Ovary (tissue), 9 donors: Measurements from ENCODE around the gene SIRPA. TPM values are rescaled to one million over a fixed set of nuclear protein-coding genes. Genes with fewer than 3 reads are reported as not detected.
"Not testable (repeated sequence)": the region's sequence is repeated elsewhere in the genome, so short reads cannot be mapped to it uniquely, and the experiment has no call there.

Experiments
- DNase-seq, 5 donors: peaks; one replicate each; pipeline ENCODE4 v3.0.0-alpha.2; 2019 to 2020
- H3K27ac ChIP-seq, 2 donors: fragments of 200-600 bp; one replicate each; pipeline versions ENCODE4 v1.5.1 to v1.8.0; 2019 to 2022
- H3K27me3 ChIP-seq: fragments of 200-600 bp; one replicate; pipeline ENCODE4 v1.8.0; 2022
- H3K36me3 ChIP-seq: fragments of 200-600 bp; sonication (generic); one replicate; pipeline ENCODE4 v1.5.1; 2019
- H3K4me1 ChIP-seq: one replicate; pipeline ENCODE4 v1.8.1; 2013; ENCODE audit warnings: mild to moderate bottlenecking, moderate library complexity; ENCODE audit not compliant: insufficient read depth
- H3K4me3 ChIP-seq: fragments of 200-600 bp; sonication (generic); one replicate; pipeline ENCODE4 v1.5.1; 2017
- H3K9me3 ChIP-seq, 2 donors: fragments of 200-600 bp in 1 of 2; sonication (generic) in 1 of 2; one replicate each; pipeline versions ENCODE4 v1.5.1 to v1.8.1; 2013 to 2019; ENCODE audit warnings: mild to moderate bottlenecking in 1 of 2, moderate library complexity in 1 of 2
- CTCF ChIP-seq, 3 donors: fragments of 450-650 bp in 2 of 3; fragments of 200-600 bp in 1 of 3; IDR thresholded peaks; one replicate each; pipeline versions ENCODE4 v1.5.1 to v1.8.0; 2016 to 2022; ENCODE audit warnings: antibody characterized with exemption in 3 of 3, mild to moderate bottlenecking in 1 of 3
- EP300 ChIP-seq: sonication (generic); formaldehyde crosslinking; IDR thresholded peaks from one replicate; pipeline ENCODE4 v1.6.1; 2017; ENCODE audit warnings: antibody characterized with exemption
- POLR2A ChIP-seq: fragments of 450-650 bp; IDR thresholded peaks from one replicate; pipeline ENCODE4 v1.6.1; 2017; ENCODE audit warnings: antibody characterized with exemption, mild to moderate bottlenecking, moderate library complexity
- WGBS, 3 donors: extraction: QIAGEN DNeasy Blood & Tissue Kit in 1 of 3; methylation state at CpG; one replicate each; pipeline versions ENCODE4 v1.1.5 to v1.1.7; 2013 to 2017; 5-methylcytosine and 5-hydroxymethylcytosine counted together
- intact Hi-C, 4 donors: fragments of 100-400 bp; cut with DNase I; formaldehyde crosslinking; loops; one replicate each; pipeline versions ENCODE4 v1.11.0 to v1.15.1; 2022 to 2023
- polyA plus RNA-seq, 2 donors: library from polyadenylated mRNA; stranded (reverse); fragments of 200-250 nt in 1 of 2; fragments of 350-450 nt in 1 of 2; fragmentation: Illumina TruSeq in 1 of 2; extraction: RNeasy Lipid Tissue Mini Kit (QIAGEN cat#74804) in 1 of 2; gene quantifications; one replicate each; pipeline ENCODE4 v1.2.3, GENCODE V29; 2013 to 2014
- total RNA-seq, 7 donors: library from RNA; depleted of rRNA in 2 of 7; stranded (reverse); fragments of >200 nt in 2 of 7; fragmentation: NEBNext Ultra II Directional in 3 of 7; extraction: Animal tissue kit (Norgen Biotek cat#: 25700) in 3 of 7; gene quantifications; one replicate each; pipeline versions ENCODE4 v1.1.0 to v1.2.4, GENCODE V29; 2016 to 2023
- donor health status: DM: no; HTN: no; CAD: no; lungs with moderate emphysema.
- donor health status: DM: no; HTN: no; CAD: no.
- donor health status: Bipolar disorder and iron deficiency.
- donor health status: DM: yes; HTN: yes; CAD: no.
- donor health status: DM: no; HTN: no; CAD: no.
- donor health status: DM: yes; HTN: yes; CAD: no.

The SIRPA gene
- total and polyA plus RNA-seq, 9 donors: 15.7 to 45.6 (median 28.3) TPM

GRCh38 chr20:1908191-1908590, 13.0 kb downstream of the SIRPA start:
- Histone ChIP-seq H3K4me1 (no peaks in the 10 kb centered on the region), H3K27me3 (no peaks in the 10 kb centered on the region), H3K27ac (no peak overlapping the region), H3K9me3 (no peaks in the 10 kb centered on the region), H3K36me3 (no peaks in the 10 kb centered on the region), H3K4me3 (no peak overlapping the region)
- no peak for TF ChIP-seq CTCF (IDR thresholded peaks at IDR 0.05)
- no peak for TF ChIP-seq POLR2A
- no peak for TF ChIP-seq EP300
- DNase-seq: no peak
- WGBS, 3 donors: 77 to 89% (median 81%) methylated on average over 9 of the region's 9 CpGs
- intact Hi-C loops: no loop called here

GRCh38 chr20:1909097-1909496, 13.9 kb downstream of the SIRPA start:
- 87 to 92% (median 92%) methylated on average over 4 of the region's 4 CpGs for WGBS, 3 donors
- intact Hi-C loops: no loop called here
- Histone ChIP-seq H3K27ac (no peak overlapping the region), H3K36me3 (no peaks in the 10 kb centered on the region), H3K4me3 (no peak overlapping the region), H3K9me3 (no peaks in the 10 kb centered on the region), H3K4me1 (no peaks in the 10 kb centered on the region), H3K27me3 (no peaks in the 10 kb centered on the region)
- DNase-seq: no peak
- TF ChIP-seq EP300 (no peak), POLR2A (no peak), CTCF (IDR thresholded peaks at IDR 0.05) (no peak)

GRCh38 chr20:1911536-1911935, 16.3 kb downstream of the SIRPA start:
- TF ChIP-seq EP300 (no peak), CTCF (IDR thresholded peaks at IDR 0.05) (no peak), POLR2A (no peak)
- DNase-seq: no peak
- no peak overlapping the region for H3K27ac ChIP-seq
- H3K4me1 ChIP-seq: no peaks in the 10 kb centered on the region
- no peak overlapping the region for H3K4me3 ChIP-seq
- H3K36me3 ChIP-seq: no peaks in the 10 kb centered on the region
- 79 to 91% (median 81%) methylated on average over 10 of the region's 10 CpGs for WGBS, 3 donors
- H3K27me3 ChIP-seq: no peaks in the 10 kb centered on the region
- intact Hi-C loops: no loop called here
- H3K9me3 ChIP-seq: no peaks in the 10 kb centered on the region

GRCh38 chr20:1912053-1912452, 16.8 kb downstream of the SIRPA start:
- H3K9me3 ChIP-seq: no peaks in the 10 kb centered on the region
- intact Hi-C loops: no loop called here
- DNase-seq: no peak
- no peaks in the 10 kb centered on the region for H3K27me3 ChIP-seq
- TF ChIP-seq POLR2A: no peak
- TF ChIP-seq CTCF (IDR thresholded peaks at IDR 0.05): no peak
- TF ChIP-seq EP300: no peak
- H3K4me3 ChIP-seq: no peak overlapping the region
- no peak overlapping the region for H3K27ac ChIP-seq
- H3K36me3 ChIP-seq: no peaks in the 10 kb centered on the region
- H3K4me1 ChIP-seq: no peaks in the 10 kb centered on the region
- WGBS, 3 donors: 75 to 86% (median 83%) methylated on average over 12 of the region's 12 CpGs

GRCh38 chr20:1912646-1913045, 17.4 kb downstream of the SIRPA start:
- Histone ChIP-seq H3K4me1 (no peaks in the 10 kb centered on the region), H3K36me3 (no peaks in the 10 kb centered on the region), H3K27me3 (no peaks in the 10 kb centered on the region), H3K9me3 (no peaks in the 10 kb centered on the region), H3K27ac (no peak overlapping the region), H3K4me3 (no peak overlapping the region)
- DNase-seq: no peak
- 74 to 81% (median 79%) methylated on average over 8 of the region's 8 CpGs for WGBS, 3 donors
- intact Hi-C loops: no loop called here
- TF ChIP-seq EP300 (no peak), CTCF (IDR thresholded peaks at IDR 0.05) (no peak), POLR2A (no peak)

GRCh38 chr20:1915233-1915632, 20.0 kb downstream of the SIRPA start:
- DNase-seq, H3K4me1 ChIP-seq, intact Hi-C loops, H3K27ac ChIP-seq, H3K36me3 ChIP-seq, H3K9me3 ChIP-seq, H3K4me3 ChIP-seq, H3K27me3 ChIP-seq: not testable (repeated sequence)
- WGBS, 3 donors: 42 to 73% (median 60%) methylated on average over 7 to 12 of the region's 12 CpGs
